Urinary bladder (tissue), 4 donors: ENCODE results near the gene AAMDC. TPM values are rescaled to one million over a fixed set of nuclear protein-coding genes. Genes with fewer than 3 reads are reported as not detected.
"Not testable (repeated sequence)": the region's sequence is repeated elsewhere in the genome, so short reads cannot be mapped to it uniquely, and the experiment has no call there.

ENCODE experiments used
- DNase-seq: peaks from one replicate; pipeline ENCODE4 v3.0.0-alpha.2; 2015; ENCODE audit errors: extremely low spot score
- H3K27ac ChIP-seq: one replicate; pipeline ENCODE4 v1.5.1; 2013; ENCODE audit warnings: low read depth, mild to moderate bottlenecking, moderate library complexity
- H3K36me3 ChIP-seq: one replicate; pipeline ENCODE4 v1.6.1; 2013; ENCODE audit warnings: mild to moderate bottlenecking, moderate library complexity; ENCODE audit not compliant: insufficient read depth
- H3K4me1 ChIP-seq: one replicate; pipeline ENCODE4 v1.6.1; 2013; ENCODE audit warnings: mild to moderate bottlenecking, moderate library complexity; ENCODE audit not compliant: insufficient read depth
- H3K4me3 ChIP-seq: one replicate; pipeline ENCODE4 v1.5.1; 2013; ENCODE audit warnings: low read depth, low read length
- WGBS: extraction: QIAGEN DNeasy Blood & Tissue Kit; methylation state at CpG from one replicate; pipeline ENCODE4 v1.1.7; 2013; 5-methylcytosine and 5-hydroxymethylcytosine counted together
- polyA plus RNA-seq: library from polyadenylated mRNA; stranded (reverse); fragments of 200-250 nt; gene quantifications from one replicate; pipeline ENCODE4 v1.2.3, GENCODE V29; 2013
- total RNA-seq: library from RNA; depleted of rRNA; stranded (reverse); fragments of >200 nt; gene quantifications from one replicate; pipeline ENCODE4 v1.2.3, GENCODE V29; 2014
- donor health status: healthy with polysubstance abuse.
- donor health status: healthy.

Gene AAMDC
- total and polyA plus RNA-seq, 2 donors, result 24.6 to 74.5 TPM

- Histone ChIP-seq H3K4me3 (no peak overlapping the region), H3K36me3 (peaks cover 2% of the 10 kb centered on the region), H3K4me1 (no peaks in the 10 kb centered on the region), H3K27ac (no peak overlapping the region)
- WGBS, result 80% methylated on average over 3 of the region's 3 CpGs
- DNase-seq, result no peak
These were observed 58.3 kb downstream of the AAMDC start for GRCh38 chr11:77879218-77879617.

- H3K27ac ChIP-seq, result no peak overlapping the region
- peaks cover 2% of the 10 kb centered on the region for H3K36me3 ChIP-seq
- no peak overlapping the region for H3K4me3 ChIP-seq
- DNase-seq, result no peak
- 79% methylated on average over 3 of the region's 3 CpGs for WGBS
- no peaks in the 10 kb centered on the region for H3K4me1 ChIP-seq
These were observed 61.5 kb downstream of the AAMDC start for GRCh38 chr11:77882396-77882795.

GRCh38 chr11:77883775-77884174 is 62.8 kb downstream of the AAMDC start:
- no peak for DNase-seq
- 94% methylated on average over 5 of the region's 5 CpGs for WGBS
- H3K36me3 ChIP-seq, result peaks cover 2% of the 10 kb centered on the region

GRCh38 chr11:77884186-77884828 is 63.4 kb downstream of the AAMDC start:
- Histone ChIP-seq H3K27ac (no peak overlapping the region), H3K4me3 (no peak overlapping the region), H3K36me3 (peaks cover 2% of the 10 kb centered on the region), H3K4me1 (no peaks in the 10 kb centered on the region)
- DNase-seq, result no peak
- WGBS, result 81% methylated on average over 6 of the region's 6 CpGs

More at GRCh38 chr11:77883775-77884174, 62.8 kb downstream of the AAMDC start:
- no peaks in the 10 kb centered on the region for H3K4me1 ChIP-seq
- H3K27ac ChIP-seq, result no peak overlapping the region
- no peak overlapping the region for H3K4me3 ChIP-seq

- H3K4me1 ChIP-seq, result no peaks in the 10 kb centered on the region
- H3K27ac ChIP-seq, result no peak overlapping the region
- H3K36me3 ChIP-seq, result peaks cover 2% of the 10 kb centered on the region
- no peak overlapping the region for H3K4me3 ChIP-seq
- no peak for DNase-seq
- 98% methylated on average over 6 of the region's 6 CpGs for WGBS
These were observed 63.9 kb downstream of the AAMDC start for GRCh38 chr11:77884829-77885190.

GRCh38 chr11:77886401-77886800 is 65.5 kb downstream of the AAMDC start:
- Histone ChIP-seq H3K36me3 (peaks cover 2% of the 10 kb centered on the region), H3K4me3 (no peak overlapping the region), H3K4me1 (no peaks in the 10 kb centered on the region), H3K27ac (no peak overlapping the region)
- no peak for DNase-seq
- WGBS, result 85% methylated on average over 18 of the region's 18 CpGs

GRCh38 chr11:77889045-77889444 is 68.1 kb downstream of the AAMDC start:
- not testable (repeated sequence) for H3K36me3 ChIP-seq, H3K27ac ChIP-seq, H3K4me3 ChIP-seq, DNase-seq, H3K4me1 ChIP-seq
- 94% methylated on average over 5 of the region's 5 CpGs for WGBS

- not testable (repeated sequence) for DNase-seq, H3K36me3 ChIP-seq
These were observed 69.2 kb downstream of the AAMDC start for GRCh38 chr11:77890100-77890614.

GRCh38 chr11:77890619-77891056 is 69.7 kb downstream of the AAMDC start:
- H3K27ac ChIP-seq, DNase-seq, H3K36me3 ChIP-seq, H3K4me1 ChIP-seq, H3K4me3 ChIP-seq: not testable (repeated sequence)
- WGBS, result 48% methylated on average over 4 of the region's 4 CpGs

More at GRCh38 chr11:77890100-77890614, 69.2 kb downstream of the AAMDC start:
- H3K27ac ChIP-seq, H3K4me3 ChIP-seq, H3K4me1 ChIP-seq: not testable (repeated sequence)

GRCh38 chr11:77891256-77891655 is 70.3 kb downstream of the AAMDC start:
- not testable (repeated sequence) for DNase-seq, H3K4me3 ChIP-seq, H3K27ac ChIP-seq, H3K36me3 ChIP-seq, H3K4me1 ChIP-seq
- WGBS, result 94% methylated on average over 7 of the region's 7 CpGs

GRCh38 chr11:77891703-77892102 is 70.8 kb downstream of the AAMDC start:
- H3K36me3 ChIP-seq, H3K4me1 ChIP-seq, H3K27ac ChIP-seq, H3K4me3 ChIP-seq, DNase-seq: not testable (repeated sequence)
- WGBS, result 93% methylated on average over 3 of the region's 4 CpGs

- not testable (repeated sequence) for H3K4me3 ChIP-seq, H3K4me1 ChIP-seq, H3K36me3 ChIP-seq, DNase-seq, H3K27ac ChIP-seq
- WGBS, result 68% methylated on average over 1 of the region's 1 CpG
These were observed 74.0 kb downstream of the AAMDC start for GRCh38 chr11:77894949-77895348.

- Histone ChIP-seq H3K4me1 (no peaks in the 10 kb centered on the region), H3K36me3 (peaks cover 1% of the 10 kb centered on the region), H3K4me3 (no peak overlapping the region), H3K27ac (no peak overlapping the region)
- no peak for DNase-seq
- 93% methylated on average over 2 of the region's 2 CpGs for WGBS
These were observed 87.9 kb downstream of the AAMDC start for GRCh38 chr11:77908835-77909234.

GRCh38 chr11:77909277-77909676 is 88.3 kb downstream of the AAMDC start:
- 97% methylated on average over 2 of the region's 2 CpGs for WGBS
- Histone ChIP-seq H3K27ac (no peak overlapping the region), H3K36me3 (peaks cover 1% of the 10 kb centered on the region), H3K4me1 (no peaks in the 10 kb centered on the region), H3K4me3 (no peak overlapping the region)
- DNase-seq, result no peak
